ENCODE measurements around the gene CRYBG2. TPM values are rescaled to one million over a fixed set of nuclear protein-coding genes. Genes with fewer than 3 reads are reported as not detected.
A peak's percentile ranks its signal among the peaks of the same experiment; 100 is the strongest.
"Not testable (repeated sequence)": the region's sequence is repeated elsewhere in the genome, so short reads cannot be mapped to it uniquely, and the experiment has no call there.

CRYBG2 gene
- total RNA-seq, 1 donor from 2014 or later: 111 TPM

DNA sequence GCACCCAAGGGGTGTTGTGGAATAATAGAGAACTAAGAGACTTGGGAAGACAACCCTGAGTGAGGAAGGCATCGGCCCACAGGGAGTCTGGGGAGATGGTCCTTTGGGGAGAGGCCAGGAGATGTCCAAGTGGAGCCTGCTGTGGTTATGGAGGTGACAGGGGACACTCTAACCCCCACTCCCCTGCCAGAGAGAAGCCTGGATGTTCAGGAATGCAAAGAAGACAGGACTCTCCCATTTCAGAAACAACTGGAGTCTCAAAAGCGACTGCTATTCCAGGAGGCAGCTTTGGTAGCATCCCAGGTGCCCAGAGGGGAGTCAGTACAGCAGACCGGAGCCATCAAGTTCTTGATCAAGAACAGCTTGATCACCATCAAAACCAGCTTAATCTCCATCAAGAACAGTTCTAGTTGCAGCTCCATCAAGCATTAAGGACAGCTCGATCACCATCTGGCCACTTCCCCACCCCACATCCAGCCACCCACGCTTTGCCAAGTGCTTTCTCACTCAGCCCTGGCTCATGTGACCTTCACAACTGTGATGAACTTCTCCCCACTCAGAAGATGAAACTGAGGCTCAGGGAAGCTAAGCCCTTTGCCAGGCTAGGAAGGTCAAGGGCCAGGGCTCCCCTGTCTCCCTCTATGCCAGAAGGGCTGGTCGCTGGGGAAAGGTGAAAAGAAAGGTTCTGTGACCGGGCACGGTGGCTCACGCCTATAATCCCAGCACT, 35.4 kb downstream of the CRYBG2 start:
- no peak for ATAC-seq

DNA sequence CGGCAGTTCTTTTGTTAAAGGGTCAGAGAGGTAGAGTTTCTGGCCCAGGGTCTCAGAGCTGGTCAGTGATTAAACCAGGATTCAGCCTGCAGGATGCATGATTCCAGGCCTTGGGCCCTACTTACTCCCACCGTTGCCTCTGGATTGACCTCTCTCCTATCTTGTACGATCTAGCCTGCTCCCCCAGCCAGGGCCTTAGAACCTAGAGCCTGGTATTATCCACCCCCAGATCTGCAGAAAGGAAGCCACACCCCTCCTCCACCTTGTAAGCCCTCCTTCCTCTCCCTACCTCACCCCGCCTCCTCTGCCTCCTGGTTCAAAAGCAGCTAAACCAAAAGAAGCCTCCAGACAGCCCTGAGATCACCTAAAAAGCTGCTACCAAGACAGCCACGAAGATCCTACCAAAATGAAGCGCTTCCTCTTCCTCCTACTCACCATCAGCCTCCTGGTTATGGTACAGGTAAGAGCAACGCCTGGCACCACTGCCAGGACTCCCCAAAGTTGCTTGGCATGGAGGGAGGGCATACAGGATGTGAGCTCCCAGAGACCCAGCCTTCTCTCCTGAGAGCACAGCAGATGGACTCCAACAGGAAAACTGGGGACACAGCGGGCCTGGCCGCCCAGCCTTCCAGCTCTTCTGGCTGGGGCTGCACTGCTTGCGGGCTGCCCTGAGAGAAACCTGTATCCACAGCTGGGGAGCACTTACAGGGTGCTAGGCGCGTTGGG, 36.2 kb downstream of the CRYBG2 start, which contains the start of gene CD52:
Gene CD52, plus strand, starts transcription at position 347 of the 726 bp plus-strand sequence. Its CDS starts 60 bp downstream, at position 407.
- peak; percentile 19 for ATAC-seq

DNA sequence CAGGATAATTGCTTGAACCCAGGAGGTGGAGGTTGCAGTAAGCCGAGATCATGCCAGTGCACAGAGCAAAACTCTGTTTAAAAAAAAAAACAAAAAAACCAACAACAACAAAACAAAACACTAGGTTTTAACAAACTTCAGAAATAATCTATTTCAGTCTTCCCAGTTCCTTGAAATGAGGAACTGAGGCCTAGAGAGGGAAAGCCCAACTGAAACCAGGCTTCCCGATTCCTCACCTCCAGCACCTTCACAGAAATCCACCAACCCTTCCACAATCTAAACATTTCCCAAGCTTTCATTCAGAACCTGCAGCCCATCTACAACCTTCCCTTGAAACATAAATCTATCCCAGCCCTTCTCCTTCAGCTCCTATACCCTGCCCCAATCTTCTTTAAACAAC, 36.8 kb downstream of the CRYBG2 start:
- no peak for ATAC-seq

DNA sequence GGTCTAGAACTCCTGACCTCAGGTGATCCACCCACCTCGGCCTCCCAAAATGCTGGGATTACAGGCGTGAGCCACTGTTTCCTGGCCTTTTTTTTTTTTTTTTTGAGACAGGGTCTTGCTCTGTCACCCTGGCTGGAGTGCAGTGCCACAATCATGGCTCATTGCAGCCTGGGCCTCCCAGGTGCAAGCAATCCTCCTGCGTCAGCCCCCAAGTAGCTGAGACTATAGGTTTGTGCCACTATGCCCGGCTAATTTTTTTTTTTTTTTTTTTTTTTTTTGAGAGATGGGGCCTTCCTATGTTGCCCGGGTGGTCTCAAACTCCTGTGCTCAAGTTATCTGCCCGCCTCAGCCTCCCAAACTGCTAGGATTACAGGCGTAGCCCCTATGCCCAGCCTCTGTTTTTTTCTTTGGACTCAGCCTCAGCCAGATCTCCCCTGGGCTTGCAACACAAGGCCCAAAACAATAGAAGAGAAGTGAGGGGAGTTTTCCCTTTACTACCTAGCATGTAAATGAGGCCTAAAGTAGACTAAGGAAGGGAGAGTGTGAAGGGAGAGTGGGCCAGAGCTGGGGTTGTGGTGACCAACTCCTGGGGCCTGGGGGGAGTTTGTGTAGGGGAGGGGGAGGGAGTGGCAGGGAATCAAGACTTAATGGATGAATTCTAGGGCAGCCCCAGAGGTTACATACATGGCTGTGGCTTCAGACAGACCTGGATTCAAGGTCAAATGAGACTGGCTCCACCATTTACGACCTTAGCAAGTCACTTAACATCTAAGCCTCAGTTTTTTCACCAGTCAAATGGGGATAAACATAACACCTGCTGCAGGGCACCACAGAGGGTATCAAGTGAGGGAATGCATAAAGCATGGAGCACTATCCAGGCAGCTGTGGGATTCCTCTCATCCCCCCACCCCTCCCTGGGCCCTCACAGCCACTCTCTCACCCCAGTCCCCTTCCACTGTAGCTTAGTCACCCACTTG, 37.8 kb downstream of the CRYBG2 start:
- no peak for ATAC-seq

DNA sequence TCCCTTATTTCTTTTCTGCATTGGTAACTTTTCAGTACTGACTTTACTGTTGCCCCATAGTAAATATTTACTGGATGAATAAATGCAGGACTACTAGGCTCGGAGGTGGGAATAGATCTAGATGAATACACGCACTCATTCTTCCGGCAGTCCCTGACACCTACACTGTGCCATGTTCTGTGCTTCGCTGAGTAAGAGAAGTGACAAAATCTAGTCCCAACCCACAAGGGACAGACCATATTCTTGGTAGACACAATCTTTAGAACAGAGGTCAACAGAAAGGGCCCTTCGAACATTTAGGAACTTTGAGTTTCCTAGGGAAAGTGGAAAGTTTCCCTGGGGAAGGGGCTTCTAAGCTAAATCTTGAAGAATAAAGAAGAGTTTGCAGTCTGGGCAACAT, 39.4 kb downstream of the CRYBG2 start:
- ATAC-seq: no peak

DNA sequence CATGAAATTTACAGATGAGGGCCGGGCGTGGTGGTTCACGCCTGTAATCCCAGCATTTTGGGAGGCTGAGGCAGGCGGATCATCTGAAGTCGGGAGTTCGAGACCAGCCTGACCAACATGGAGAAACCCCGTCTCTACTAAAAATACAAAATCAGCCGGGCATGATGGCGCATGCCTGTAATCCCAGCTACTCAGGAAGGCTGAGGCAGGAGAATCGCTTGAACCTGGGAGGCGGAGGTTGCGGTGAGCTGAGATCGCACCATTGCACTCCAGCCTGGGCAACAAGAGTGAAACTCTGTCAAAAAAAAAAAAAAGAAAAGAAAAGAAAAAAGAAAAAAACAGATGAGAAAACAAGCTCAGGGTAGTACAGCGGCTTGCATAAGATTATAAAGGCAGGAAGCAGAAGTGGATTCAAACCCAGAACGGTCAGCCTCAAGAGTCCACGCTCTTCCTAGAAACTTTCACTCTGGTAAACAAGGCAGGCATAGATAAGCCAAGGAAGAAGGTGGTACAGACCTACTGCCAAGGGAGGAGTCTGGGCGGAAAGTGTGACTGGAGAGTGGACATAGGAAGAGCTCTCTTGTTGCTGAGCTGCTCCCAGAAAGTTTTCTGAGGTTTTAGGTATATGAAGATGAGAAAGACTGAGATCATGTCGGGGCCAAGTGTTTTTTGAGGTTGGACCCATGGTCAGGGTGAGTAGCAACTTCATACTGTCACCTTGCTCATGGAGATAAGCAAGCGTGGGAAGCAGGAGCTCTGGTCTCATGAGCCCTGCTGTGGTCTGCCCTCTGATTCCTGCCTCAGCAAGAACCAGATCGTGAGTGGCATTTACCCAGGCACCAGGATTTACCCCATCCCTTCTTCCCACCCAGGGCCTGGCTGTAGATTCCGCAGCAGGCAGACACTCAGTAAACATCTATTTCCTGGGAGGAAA, 45.7 kb downstream of the CRYBG2 start:
- not testable (repeated sequence) for ATAC-seq

DNA sequence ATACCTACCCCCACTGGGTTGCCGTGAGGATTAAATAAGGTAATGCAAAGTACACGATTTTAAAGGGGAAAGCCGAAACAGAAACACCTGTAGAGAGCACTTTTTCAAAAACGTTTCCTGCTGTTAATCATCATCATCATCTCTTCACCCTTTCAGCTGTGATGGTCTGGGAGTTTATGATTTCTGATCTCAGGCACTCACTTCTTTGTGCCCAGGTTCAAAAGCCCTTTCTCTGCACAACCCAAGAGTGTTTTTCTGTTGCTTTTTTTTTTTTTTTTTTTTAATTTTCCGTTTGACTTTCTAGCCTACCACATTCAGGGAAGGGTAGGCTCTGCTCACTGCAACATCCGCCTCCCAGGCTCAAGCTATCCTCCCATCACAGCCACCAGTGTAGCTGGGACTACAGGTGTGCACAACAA, 46.6 kb downstream of the CRYBG2 start:
- ATAC-seq: no peak

DNA sequence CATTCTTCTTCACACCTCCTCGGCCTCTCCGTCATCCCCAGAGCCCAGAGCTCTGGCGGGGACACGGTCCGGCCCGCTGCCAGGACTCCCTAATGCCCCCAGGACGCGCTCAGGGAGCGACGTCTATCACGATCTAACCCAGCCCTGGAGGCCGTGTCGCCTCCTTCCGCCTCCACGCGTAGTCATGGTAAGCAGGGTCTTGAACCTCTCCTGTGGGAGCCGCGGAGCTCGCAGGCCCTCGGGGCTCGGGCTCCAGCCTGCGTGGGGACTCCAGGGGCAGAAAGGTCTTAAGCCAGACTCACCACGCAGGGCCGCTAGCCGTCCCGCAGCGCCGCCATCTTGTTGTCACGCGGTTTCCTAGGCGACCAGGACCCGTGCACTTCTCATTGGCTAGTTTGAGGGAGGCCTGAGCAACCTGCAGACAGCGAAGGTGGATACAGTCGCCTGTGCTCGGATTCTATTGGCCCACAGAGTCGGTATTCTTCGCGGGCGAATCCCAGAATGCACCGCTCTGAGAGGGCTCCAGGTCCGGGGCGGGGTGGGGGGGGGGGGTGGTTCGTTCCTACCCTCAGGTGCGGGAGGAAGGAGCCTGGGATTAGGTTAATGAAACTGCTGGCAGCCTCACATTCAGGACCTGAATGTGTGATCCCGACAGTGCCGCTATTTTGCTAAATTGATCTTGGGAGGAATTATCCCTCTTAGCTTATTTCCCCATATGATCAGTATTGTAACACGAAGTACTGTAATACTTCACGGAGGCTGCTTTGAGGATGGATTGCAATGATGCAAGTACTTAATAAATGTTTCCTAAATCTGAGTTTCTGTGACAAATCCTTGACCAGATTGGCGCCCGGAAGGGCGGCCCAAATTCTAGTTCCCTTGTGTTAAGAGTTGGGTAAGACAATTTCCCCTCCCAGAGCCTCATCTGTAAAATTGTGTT, 47.4 kb downstream of the CRYBG2 start, which contains the start of gene UBXN11:
Gene UBXN11, minus strand, starts transcription at position 347 of the 940 bp plus-strand sequence. CDS start 3,753 bp downstream, outside the sequence.
- peak; percentile 96 for ATAC-seq

DNA sequence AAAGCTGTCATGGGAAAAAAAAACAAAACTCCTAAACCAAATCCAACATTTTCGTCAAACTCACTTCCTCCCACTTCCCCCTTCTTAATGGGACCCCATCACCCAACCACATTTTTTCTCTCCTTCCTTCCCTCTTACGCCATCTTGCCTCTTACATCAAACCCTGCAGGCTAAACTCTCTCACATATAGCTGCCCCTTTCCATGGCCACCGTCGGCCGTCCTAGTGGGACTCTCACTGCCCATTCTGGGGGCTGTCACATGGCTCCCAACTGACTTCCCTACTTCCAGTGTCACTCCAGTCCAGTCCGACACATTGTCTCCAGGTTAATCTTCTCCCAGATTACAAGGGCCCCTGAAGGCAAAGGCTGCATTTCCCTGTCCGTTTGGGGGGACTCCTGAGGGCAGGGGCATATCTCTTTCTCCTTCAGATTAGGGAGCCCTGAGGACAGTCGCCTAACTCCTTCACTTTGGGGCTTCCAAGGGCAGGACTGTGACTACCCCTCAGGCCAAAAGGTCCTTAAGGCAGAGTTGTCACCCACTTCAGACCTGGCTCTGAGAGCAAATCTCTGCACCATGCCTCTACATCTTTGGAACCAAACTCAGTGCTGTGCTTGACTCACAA, 48.2 kb downstream of the CRYBG2 start:
- no peak for ATAC-seq

DNA sequence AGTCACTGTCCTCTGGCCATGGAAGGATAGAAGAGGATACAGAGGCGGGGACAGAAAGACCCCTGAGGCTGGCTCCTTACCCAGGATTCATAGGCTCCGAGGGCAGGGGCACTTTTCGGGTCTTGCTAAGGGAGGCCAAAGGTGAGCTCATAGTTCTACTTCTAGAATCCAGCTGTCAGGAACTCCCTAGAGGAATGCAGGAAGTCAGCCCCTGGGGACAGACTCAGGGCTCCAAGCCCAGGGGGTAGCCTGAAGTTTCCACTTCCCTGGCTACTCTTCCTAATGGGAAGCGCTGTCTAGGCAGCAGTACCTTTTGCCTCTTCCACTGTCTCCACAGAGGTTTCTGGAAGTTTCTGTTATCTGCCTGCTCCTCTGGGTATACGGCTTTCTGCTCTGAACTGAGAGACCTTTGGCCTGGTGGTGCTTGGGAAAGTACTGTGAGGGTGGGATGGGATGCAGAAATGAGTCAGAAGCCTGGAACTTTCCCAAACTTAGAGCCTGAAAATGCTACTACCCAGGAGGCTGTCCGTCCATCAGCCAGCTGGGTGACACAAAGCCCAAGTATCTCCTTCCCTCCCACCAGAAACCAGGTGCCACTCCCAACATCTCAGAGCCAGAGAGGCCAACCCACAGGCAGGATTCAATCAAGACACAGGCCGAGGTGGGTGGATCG, 51.1 kb downstream of the CRYBG2 start:
- ATAC-seq: no peak

DNA sequence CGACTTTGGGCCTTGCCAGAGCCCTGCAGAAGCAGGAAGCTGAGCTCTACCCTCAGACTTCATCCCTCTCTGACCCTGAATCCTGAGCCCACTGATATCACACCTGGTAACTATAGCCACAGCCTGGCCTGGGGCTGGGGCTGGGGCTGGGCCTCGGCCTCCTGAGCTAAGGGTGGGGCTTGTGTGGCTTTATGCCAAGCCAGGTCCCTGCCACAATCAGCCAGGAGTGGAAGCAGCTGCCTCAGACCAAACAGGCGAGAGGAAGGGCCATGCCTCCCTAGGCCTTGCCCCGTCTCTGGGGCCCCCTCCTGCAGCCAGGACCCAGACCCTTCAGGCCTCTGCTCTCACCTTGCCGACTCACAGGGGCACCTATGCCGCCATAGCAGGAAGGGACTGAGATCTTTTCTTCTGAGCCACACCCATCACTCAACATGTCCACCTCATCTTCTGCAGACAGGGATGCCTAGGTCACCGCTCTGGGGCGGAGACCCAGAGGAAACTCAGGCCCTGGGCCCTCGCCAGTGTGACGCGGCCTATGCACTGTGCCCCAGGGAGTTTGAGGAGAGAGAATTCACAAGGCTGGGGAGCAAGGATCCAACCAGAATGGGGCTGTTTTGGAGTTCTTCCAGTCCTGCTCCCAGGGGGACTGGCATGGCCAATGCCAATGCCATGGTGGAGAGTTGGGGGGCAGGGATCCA, 53.2 kb downstream of the CRYBG2 start:
- ATAC-seq: peak; percentile 19

DNA sequence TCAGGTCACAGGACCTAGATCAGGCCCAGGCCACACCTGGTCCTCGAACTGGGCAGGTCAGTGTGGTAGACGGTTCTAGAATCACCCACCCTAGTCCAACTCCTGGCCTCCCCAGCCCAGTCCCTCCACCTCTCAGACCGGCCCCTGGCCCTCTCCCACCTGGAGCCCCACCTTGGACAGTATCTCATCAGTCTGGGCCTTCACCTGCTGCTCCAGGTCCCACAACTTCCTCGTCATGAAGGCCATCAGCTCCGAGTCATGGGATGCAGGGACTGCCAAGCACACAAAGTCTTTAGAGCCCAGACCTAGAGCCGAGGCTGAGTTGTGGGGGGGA, 56.2 kb downstream of the CRYBG2 start:
- ATAC-seq: peak; percentile 11

DNA sequence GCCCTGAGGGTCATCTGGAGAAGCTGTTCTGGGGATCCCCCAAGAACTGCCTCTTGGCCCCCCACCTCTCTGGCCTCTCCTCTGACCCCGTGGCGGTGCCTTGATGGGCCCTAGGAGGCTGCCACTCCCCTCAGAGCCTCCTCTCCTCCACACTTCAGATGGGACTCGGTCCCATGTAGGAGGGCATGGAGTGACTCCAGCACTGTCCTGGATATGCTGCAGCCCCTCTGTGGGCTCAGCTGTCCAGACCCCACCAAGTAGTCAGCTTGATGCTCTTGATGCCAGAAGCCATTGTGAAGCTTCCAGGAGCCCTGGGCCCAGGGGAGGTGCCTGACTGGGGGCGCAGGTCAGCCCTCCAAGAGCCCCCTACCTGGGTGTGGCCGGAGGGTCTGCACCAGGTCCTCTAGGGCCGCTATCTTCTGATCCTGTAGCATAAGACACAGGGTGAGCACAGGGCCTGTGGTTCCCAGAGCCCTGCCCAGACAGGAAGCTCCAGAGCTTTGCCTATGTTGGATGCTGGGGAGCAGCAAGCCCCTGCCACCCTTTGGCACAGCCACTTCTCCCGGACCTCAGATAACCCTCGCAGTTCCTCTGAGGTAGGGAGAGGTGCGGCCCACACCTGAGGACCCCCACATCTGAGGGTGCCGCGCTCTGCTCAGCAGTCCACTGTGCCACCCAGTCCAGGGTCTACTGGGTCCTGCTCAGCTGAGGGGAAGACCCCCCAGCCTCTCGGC, 56.7 kb downstream of the CRYBG2 start:
- no peak for ATAC-seq

DNA sequence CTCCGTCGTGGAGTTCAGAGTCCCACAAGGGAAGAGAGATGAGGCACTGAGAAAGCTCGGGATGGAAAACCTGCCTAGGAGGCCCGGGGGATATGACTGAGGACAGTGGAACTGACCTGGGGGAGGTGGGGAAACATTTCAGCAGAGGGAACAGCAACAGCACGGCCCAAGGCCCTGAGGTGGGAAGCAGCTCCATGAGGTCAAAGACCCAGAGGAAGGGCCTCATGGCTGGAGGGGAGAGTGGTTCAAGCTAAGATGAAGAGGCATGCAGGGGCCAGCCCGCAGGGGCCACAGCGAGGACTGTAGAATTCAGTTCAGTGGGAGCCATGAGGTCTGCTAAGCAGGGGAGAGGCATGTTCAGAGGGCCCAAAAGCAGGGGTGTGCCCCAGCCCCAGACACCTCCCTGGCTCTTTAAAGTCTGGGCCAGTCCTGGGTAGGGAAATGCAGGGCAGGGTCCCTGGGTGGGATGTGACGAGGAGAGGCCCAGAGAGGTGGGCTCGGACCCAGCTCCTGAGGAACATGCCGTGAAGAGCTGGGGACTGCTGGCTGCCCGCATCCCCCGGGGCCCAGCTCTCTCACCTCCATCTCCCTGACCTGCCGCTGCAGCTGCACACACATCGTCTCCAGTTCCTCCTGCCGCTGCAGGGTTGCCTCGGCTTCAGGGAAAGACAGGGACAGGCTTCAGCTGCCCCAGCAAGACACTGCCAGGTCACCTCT, 57.4 kb downstream of the CRYBG2 start:
- ATAC-seq: no peak

DNA sequence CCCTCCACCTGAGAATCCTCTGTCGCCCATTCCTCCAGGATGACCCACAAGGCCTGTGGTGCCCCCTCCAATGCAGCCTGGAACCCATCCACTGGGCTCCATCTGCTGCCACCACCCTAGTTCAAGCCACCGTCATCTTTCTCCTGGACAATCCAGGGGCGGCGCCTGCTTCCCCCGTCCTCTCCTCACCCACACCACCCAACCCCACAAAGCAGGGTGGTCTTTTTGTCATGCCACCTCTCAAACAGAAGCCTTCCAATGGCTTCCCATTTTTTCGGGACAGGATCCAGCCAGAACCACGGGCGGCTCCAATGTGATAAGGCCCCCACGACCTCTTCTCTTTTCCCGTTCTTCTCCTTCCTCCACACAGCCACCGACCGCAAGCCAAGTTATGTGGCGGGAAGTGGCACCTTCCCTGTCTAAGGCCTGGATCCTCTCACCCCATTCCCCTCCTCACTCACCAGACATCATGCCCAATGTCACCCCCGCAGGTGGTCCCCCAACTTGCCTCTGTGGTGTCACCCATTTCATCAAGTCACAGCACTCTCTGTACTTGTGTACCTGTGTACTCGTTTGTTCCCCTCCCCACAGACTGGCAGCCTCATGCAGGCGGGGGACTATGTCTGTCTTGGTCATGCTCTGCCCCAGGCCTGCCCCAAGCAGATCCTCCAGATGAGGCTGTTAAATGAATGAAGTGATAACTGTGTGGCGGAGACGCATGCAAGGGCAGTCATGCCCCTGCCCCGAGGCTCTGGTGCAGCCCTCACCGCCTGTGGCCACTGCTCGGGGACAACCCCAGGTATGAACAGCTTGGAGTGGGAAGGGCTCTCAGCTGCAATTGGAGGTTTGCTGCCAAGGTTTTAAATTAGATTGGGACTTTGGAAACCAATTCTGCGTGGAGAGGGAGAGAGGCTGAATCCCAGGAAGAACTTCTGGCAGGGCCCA, 58.5 kb downstream of the CRYBG2 start:
- ATAC-seq: no peak

DNA sequence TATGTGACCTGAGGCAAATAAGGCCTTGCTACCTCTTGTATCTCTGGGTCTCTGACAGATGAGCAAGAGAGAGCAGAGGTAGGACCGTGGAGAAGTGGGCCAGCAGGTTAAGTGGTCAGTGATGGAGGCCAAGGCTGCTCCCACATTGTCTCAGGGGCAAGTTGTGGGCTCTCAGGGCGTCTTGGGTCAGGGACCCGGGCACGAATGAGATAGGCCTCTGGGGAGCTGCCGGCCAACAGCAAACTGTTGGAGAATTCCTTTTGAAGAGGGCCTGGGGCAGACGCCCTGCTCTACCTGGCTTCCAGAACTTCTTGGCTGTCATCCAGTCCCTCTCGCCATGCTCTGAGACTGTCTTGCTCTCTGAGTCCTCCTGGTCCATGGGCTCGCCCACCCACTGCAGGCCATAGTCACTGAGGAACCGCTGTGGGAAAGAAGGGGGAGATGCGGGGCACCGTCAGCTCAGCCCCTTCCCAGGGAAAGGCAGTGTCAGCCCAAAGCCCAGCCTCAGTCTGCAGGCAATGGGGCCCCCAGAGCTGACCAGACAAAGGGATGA, 59.9 kb downstream of the CRYBG2 start:
- no peak for ATAC-seq

All from esophagus mucosa (tissue), 1 donor.